ENCODE measurements around the gene CCDC66. TPM values are rescaled to one million over a fixed set of nuclear protein-coding genes. Genes with fewer than 3 reads are reported as not detected.

CCDC66 gene
- total RNA-seq, 5 donors from 2014 or later (not counting 1 experiment from before 2014, with no cell fraction given): 57.8 to 75.2 (median 72.6) TPM

Other genes starting within 250 kb of the CCDC66 start
- gene ERC2, start 88.7 kb upstream of the CCDC66 start, total RNA-seq: not detected
- gene TASOR, start 126.1 kb downstream of the CCDC66 start, total RNA-seq: 10 to 100 TPM; 69.5 to 81.7 (median 75.8) TPM
- 100 to 1,000 TPM in 4 of 5 donors, 10 to 100 TPM in 1; 93.4 to 132 (median 124) TPM for gene ARHGEF3, start 244.8 kb downstream of the CCDC66 start, total RNA-seq

All from T-cell (primary cell).